ENCODE results near the gene USH2A.

The USH2A gene, protein sequence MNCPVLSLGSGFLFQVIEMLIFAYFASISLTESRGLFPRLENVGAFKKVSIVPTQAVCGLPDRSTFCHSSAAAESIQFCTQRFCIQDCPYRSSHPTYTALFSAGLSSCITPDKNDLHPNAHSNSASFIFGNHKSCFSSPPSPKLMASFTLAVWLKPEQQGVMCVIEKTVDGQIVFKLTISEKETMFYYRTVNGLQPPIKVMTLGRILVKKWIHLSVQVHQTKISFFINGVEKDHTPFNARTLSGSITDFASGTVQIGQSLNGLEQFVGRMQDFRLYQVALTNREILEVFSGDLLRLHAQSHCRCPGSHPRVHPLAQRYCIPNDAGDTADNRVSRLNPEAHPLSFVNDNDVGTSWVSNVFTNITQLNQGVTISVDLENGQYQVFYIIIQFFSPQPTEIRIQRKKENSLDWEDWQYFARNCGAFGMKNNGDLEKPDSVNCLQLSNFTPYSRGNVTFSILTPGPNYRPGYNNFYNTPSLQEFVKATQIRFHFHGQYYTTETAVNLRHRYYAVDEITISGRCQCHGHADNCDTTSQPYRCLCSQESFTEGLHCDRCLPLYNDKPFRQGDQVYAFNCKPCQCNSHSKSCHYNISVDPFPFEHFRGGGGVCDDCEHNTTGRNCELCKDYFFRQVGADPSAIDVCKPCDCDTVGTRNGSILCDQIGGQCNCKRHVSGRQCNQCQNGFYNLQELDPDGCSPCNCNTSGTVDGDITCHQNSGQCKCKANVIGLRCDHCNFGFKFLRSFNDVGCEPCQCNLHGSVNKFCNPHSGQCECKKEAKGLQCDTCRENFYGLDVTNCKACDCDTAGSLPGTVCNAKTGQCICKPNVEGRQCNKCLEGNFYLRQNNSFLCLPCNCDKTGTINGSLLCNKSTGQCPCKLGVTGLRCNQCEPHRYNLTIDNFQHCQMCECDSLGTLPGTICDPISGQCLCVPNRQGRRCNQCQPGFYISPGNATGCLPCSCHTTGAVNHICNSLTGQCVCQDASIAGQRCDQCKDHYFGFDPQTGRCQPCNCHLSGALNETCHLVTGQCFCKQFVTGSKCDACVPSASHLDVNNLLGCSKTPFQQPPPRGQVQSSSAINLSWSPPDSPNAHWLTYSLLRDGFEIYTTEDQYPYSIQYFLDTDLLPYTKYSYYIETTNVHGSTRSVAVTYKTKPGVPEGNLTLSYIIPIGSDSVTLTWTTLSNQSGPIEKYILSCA (N-terminal part only)

DNA sequence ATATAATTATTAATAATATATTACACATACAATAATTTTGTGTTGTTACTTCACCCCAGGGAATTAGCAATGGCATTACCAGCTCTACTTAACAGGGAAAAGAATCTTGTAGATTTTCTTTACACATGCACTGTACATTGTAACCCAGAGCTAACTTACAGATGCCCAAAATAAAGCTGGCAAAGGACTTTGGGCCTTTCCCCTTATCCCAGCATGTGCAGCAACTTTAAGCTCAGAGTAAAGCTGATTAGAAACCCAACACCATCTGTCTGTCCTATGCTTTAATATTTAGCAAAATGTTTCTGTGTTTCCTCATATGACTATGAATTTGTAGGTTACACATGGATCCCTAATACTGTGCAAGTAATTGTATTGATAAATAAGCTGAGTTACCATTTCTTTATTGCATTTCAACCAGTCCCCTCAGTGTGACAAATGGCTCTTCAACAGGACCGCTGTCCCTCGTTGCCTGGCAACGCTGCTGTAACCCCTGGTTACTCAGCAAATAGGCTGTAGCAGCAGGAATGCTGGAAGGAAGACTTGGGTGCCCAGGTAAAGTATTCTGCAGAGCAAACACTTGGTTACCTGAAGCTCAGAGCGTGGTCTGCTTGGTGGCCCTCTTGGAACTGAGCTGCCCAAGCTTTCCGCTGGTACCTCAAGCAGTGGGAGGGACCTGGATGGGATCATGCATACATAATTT, at the start of gene USH2A:
USH2A (minus strand) TSS at position 628 of the 700 bp plus-strand sequence. CDS start 1,112 bp downstream, outside the sequence.
- no peak for DNase-seq (ENCODE audit: low read depth in 3 of 3)

- DNase-seq (ENCODE audit: low read depth in 3 of 3), result no peak
These were observed 43.0 kb upstream of the USH2A start for GRCh38 chr1:216466162-216466801.

DNA sequence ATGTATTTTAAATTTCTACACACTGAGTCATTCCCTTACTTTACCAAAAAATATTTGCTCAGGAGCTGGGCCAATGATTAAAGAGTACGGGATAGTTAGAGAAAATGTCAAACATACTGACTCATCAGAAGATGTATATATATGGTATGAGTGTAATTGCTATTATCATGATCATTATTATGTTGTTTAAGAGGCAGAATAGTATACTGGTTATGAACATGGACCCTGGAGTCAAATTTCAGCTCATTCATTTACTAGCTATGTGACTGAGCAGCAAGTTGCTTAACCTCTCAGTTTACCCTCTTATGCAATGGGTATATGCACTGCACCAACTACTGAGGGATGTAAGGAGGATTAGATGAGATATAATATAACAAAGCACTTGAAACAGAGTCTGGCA, 41.2 kb upstream of the USH2A start:
- no peak for DNase-seq (ENCODE audit: low read depth in 3 of 3)

GRCh38 chr1:216462066-216462775, 39.0 kb upstream of the USH2A start:
- no peak for DNase-seq (ENCODE audit: low read depth in 3 of 3)

GRCh38 chr1:216461466-216461865, 38.2 kb upstream of the USH2A start:
- DNase-seq (ENCODE audit: low read depth in 3 of 3), result no peak

GRCh38 chr1:216459651-216460207, 36.5 kb upstream of the USH2A start:
- DNase-seq (ENCODE audit: low read depth in 3 of 3), result no peak

DNA sequence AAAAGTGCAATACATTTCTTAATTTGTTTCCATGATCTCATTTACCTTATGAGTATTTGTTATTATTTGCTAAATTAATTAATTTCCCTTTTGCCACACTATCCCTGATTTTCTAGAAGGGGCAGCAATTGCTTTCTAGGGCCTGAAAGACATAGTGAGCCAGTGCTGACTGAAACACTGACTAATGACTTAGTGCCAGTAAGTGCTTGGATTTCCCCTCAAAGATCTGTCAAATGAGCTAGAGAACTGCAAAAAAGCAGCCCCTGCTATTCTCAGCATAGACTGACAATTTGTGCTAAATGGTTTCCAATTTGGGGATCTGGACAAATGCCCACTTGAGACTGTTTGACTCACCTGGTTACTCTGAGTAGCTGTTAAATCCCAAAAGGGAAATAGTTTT, 35.6 kb upstream of the USH2A start:
- no peak for DNase-seq (ENCODE audit: low read depth in 3 of 3)

- no peak for DNase-seq (ENCODE audit: low read depth in 3 of 3)
These were observed 34.1 kb upstream of the USH2A start for GRCh38 chr1:216457356-216457755.

GRCh38 chr1:216456682-216457081, 33.4 kb upstream of the USH2A start:
- no peak for DNase-seq (ENCODE audit: low read depth in 3 of 3)

DNA sequence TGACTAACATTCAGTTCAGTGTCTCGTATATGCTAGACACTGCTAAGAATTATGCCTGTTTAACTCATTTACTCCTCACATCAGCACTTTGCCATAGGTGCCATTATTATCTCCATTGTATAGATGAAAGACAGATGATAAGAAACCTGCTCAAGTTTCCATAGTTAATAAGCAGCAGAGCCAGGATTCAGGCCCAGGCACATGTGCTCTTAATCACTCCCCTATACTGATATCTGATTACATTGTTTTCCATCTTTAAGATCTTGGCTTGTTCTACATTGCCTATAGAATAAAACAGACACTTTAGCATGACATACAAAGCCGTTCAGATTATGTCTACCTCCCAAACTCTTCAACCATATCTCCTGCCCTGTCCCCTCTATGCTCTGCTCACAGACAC, 30.5 kb upstream of the USH2A start:
- DNase-seq (ENCODE audit: low read depth in 3 of 3), result no peak

DNA sequence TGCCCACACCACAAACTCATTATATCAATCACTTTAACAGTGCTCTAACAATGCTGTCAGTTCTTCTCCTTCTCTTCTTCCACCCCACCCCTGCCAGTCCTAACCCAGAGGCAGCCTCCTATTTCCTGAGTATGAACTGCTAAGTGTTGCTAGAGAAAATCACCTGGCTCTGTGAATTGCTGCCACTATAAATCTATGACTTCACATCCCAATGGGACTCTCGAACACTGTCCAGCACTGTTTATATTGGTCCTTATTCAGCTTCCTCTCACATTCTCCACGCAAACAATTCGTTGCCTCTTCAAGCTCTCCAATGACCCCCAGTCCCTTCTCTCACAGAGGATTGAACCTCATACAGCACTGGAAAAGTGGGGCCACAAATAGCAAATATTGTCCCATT, 27.0 kb upstream of the USH2A start:
- DNase-seq (ENCODE audit: low read depth in 3 of 3), result no peak

- DNase-seq (ENCODE audit: low read depth in 3 of 3), result no peak
These were observed 24.8 kb upstream of the USH2A start for GRCh38 chr1:216448011-216448510.

- no peak for DNase-seq (ENCODE audit: low read depth in 3 of 3)
These were observed 14.4 kb upstream of the USH2A start for GRCh38 chr1:216437603-216438002.

DNA sequence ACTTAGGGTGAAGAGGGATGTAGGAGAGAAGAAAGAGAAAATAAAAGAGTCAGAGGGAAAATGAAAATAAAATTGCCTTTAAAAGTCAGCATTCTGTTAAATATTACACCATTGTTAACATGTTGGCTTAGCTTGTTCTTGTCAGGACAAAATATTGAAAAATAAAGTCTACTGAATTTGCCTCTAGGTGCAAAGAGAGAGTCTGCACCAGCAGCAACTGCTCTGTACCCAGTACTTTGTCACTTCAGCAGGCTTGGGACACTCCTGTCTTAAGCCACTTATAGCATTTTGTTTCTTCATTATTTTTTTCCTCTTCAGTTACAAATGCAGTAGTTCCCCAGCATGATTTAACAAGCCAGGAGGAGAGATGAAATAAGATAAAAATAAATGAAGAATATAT, 11.0 kb upstream of the USH2A start:
- no peak for DNase-seq (ENCODE audit: low read depth in 3 of 3)

DNA sequence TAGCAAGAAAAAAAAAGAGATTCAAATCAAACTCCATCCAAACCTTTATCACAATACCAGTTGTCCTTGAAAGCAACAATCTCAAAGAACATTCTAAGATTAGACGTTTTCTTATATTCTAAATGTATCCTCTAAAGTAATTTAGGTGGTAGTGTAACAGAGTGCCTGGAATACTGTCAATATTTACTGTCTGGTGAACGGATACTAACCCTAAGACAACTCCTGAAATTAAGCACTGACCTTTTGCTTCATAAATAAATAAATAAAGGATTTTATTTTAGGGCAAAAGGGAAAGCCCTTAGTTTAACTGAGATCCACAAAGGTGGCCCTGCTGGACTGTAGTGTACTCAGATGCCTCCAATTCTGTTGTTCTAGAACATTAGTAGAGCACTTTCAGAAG, 9.9 kb upstream of the USH2A start:
- no peak for DNase-seq (ENCODE audit: low read depth in 3 of 3)

- DNase-seq (ENCODE audit: low read depth in 3 of 3), result no peak
These were observed 7.5 kb upstream of the USH2A start for GRCh38 chr1:216430744-216431143.

DNA sequence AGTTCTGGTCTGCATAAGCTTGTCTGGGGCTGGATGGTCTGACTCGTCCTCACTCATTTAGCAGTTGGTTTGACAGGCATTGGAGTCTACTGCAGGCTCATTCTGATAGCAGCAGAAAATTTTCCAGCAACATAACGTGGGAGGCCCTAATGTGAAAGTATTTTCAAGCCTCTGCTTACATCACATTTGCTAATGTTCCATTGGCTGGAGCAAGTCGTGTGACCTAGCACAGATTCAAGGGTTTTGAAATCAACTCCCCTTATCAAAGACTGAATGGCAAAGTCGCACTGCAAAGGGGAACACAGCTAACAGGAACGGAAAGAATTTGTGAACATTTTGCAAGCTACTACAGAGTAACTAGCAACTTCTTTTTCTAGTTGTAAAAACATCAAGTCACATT, 2.3 kb upstream of the USH2A start:
- no peak for DNase-seq (ENCODE audit: low read depth in 3 of 3)

DNA sequence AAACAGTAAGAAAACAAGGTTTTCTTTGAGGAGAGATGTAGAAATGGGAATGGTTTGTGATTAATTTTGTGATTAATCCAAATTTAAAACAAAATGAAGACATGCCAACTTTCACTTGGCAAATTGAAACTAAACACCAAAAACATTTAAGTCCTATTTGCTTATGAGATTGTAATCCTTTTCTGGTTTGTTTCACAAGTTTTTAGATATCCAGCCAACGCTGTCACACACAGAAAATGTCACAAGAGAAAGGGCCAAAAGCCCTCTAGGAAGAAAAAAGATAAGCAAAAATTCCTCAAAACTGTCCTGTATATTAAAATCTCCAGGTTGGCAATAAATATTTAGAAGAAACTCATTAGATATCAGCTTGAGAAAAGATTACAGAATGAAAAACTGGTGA, 2.5 kb downstream of the USH2A start:
- DNase-seq (ENCODE audit: low read depth in 3 of 3), result no peak

DNA sequence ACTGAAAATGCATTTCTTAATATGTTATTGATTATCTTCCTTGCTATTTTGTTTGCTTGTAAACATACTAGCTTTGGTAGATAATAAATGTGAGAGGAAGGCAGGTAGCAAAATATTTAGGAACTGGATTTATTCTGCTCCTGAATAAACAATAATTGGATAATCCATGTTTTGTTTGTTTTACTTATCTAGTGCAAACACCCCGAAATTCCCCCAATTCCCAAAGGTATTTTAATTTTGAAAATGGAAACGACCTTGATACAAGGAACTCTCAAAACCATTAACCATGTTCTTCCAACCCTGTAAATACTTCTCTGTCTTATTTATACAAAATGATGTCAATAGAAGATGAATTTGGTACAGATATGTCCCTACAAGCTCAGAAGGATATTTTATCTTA, 3.0 kb downstream of the USH2A start:
- DNase-seq (ENCODE audit: low read depth in 3 of 3), result no peak

- DNase-seq (ENCODE audit: low read depth in 3 of 3), result no peak
These were observed 6.8 kb downstream of the USH2A start for GRCh38 chr1:216416488-216416887.

All from stimulated activated CD4-positive, alpha-beta T cell treated with anti-CD3 and anti-CD28 coated beads, TNF-alpha, amount 100 ng/mL, for 4 hours (primary cell).